Keratinocyte (primary cell): Measurements from ENCODE around the gene MEGF11. TPM values are rescaled to one million over a fixed set of nuclear protein-coding genes. Genes with fewer than 3 reads are reported as not detected.

ENCODE experiments used
- DNase-seq: peaks from one replicate; pipeline ENCODE4 v3.0.0-alpha.2; 2011; ENCODE audit warnings: low read depth, missing footprints, low spot score
- FAIRE-seq: peaks from 2 replicates; lab custom pipeline; 2011; peaks lifted over from hg19 to GRCh38; lab: Jason Lieb, UNC
- H2AFZ ChIP-seq: 2 replicates; pipeline ENCODE4 v1.6.0; 2012; ENCODE audit warnings: low read length, control low read depth, inconsistent platforms; ENCODE audit not compliant: control insufficient read depth
- H3K27ac ChIP-seq: 2 replicates; pipeline ENCODE4 v1.5.1; 2011; ENCODE audit warnings: low read length; ENCODE audit not compliant: control insufficient read depth, insufficient read depth
- H3K27me3 ChIP-seq: 3 replicates; pipeline ENCODE4 v1.6.0; 2011; ENCODE audit warnings: low read length; ENCODE audit not compliant: control insufficient read depth, insufficient read depth; ENCODE audit errors: extremely low read depth
- H3K36me3 ChIP-seq, 2 experiments: 2 replicates in 1 of 2; 3 replicates in 1 of 2; pipeline ENCODE4 v1.5.1; 2011; ENCODE audit warnings: low read length in 2 of 2, mild to moderate bottlenecking in 1 of 2; ENCODE audit not compliant: control insufficient read depth in 2 of 2, insufficient read depth in 2 of 2; ENCODE audit errors: extremely low read depth in 1 of 2
- H3K4me1 ChIP-seq: 3 replicates; pipeline ENCODE4 v1.5.1; 2011; ENCODE audit warnings: low read length; ENCODE audit not compliant: control insufficient read depth, insufficient read depth; ENCODE audit errors: extremely low read depth
- H3K4me2 ChIP-seq: 3 replicates; pipeline ENCODE4 v1.6.0; 2011; ENCODE audit warnings: low read depth, low read length; ENCODE audit not compliant: control insufficient read depth, insufficient read depth; ENCODE audit errors: extremely low read depth
- H3K4me3 ChIP-seq, 3 experiments: fragments of 200-600 bp in 1 of 3; sonication (generic) in 1 of 3; 2 replicates in 2 of 3; 3 replicates in 1 of 3; pipeline ENCODE4 v1.5.1; 2011 to 2016; ENCODE audit warnings: low read length in 3 of 3, mild to moderate bottlenecking in 3 of 3, control low read depth in 2 of 3, inconsistent platforms in 1 of 3, low read depth in 1 of 3, mixed read lengths in 1 of 3, mixed run types in 1 of 3, moderate library complexity in 1 of 3; ENCODE audit not compliant: control insufficient read depth in 2 of 3, insufficient read depth in 2 of 3; ENCODE audit errors: extremely low read depth in 1 of 3
- H3K79me2 ChIP-seq: 2 replicates; pipeline ENCODE4 v1.6.0; 2012; ENCODE audit warnings: low read length; ENCODE audit not compliant: control insufficient read depth, insufficient read depth
- H3K9ac ChIP-seq: 3 replicates; pipeline ENCODE4 v1.6.0; 2011; ENCODE audit warnings: low read length; ENCODE audit not compliant: control insufficient read depth, insufficient read depth; ENCODE audit errors: extremely low read depth
- H3K9me1 ChIP-seq: 3 replicates; pipeline ENCODE4 v1.6.0; 2011; ENCODE audit warnings: low read length; ENCODE audit not compliant: control insufficient read depth, insufficient read depth; ENCODE audit errors: extremely low read depth
- H3K9me3 ChIP-seq: 2 replicates; pipeline ENCODE4 v1.5.1; 2012; ENCODE audit warnings: low read depth, low read length; ENCODE audit not compliant: control insufficient read depth
- H4K20me1 ChIP-seq: 3 replicates; pipeline ENCODE4 v1.6.0; 2011; ENCODE audit warnings: low read length; ENCODE audit not compliant: control insufficient read depth, insufficient read depth; ENCODE audit errors: extremely low read depth
- EZH2 ChIP-seq: IDR thresholded peaks from one replicate; pipeline ENCODE4 v1.6.1; 2012; ENCODE audit warnings: inconsistent platforms, mild to moderate bottlenecking, low read length, moderate library complexity
- dilution Hi-C: fragments of 300-500 bp; cut with MboI; formaldehyde crosslinking; loops from one replicate; pipeline ENCODE4 v1.7.0; 2020; ENCODE audit warnings: low sequenced_read_pairs; ENCODE audit not compliant: extremely low pct_ligation_motif_present
- polyA plus RNA-seq, 5 experiments: library from polyadenylated mRNA; depleted of rRNA in 3 of 5; stranded (reverse) in 3 of 5; stranded (forward) in 1 of 5; unstranded in 1 of 5; fragments of >200 nt; gene quantifications; 1 replicate in 1 of 5; 2 replicates in 3 of 5; 3 replicates in 1 of 5; pipeline versions ENCODE4 v1.2.1 to v1.2.3, GENCODE V29; 2011 to 2012; ENCODE audit warnings: missing spikeins in 2 of 5, low read depth in 1 of 5, low replicate concordance in 1 of 5
- small RNA-seq, 3 experiments: library from RNA; depleted of rRNA; stranded (forward); fragments of <200 nt; gene quantifications; one replicate each; pipeline ENCODE3, GENCODE V24; 2012; ENCODE audit warnings: low read depth in 3 of 3, low replicate concordance in 1 of 3; ENCODE audit not compliant: insufficient read length in 3 of 3
- TF ChIP-seq, protein P1 (sequence below), 3 experiments: IDR thresholded peaks in 1 of 3; conservative IDR thresholded peaks in 1 of 3; optimal IDR thresholded peaks in 1 of 3; 2 replicates in 2 of 3; 3 replicates in 1 of 3; pipeline versions ENCODE3 to v1.5.1; 2011; ENCODE audit warnings: low read length in 3 of 3, mild to moderate bottlenecking in 3 of 3, moderate library complexity in 2 of 3, control low read depth in 1 of 3, inconsistent platforms in 1 of 3; ENCODE audit not compliant: insufficient read depth in 2 of 3; ENCODE audit errors: extremely low read depth in 1 of 3

The MEGF11 gene
- polyA plus RNA-seq, 1 donor (not counting 4 experiments of a cell fraction or from before 2014, with no cell fraction given) = not detected

DNA sequence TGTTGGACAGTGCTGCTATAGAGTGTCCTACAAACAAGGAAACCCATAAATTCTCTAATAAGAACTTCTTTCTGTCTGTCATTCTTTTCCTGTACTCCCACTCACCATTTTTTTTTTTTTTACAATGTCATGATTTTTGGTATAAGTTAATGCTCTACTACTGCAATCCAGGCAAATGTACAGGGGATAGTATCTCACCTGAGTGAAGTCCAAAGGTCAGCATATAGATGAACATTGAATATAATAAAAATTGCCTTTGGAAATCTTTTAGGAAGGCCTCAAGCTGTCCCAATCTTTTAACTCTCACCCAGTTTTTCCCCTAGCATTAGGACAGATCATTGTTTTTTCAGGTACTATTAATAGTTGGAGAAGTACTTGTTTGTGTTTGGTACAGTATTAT lies 405.6 kb downstream of the MEGF11 start:
- Histone ChIP-seq H3K27me3 (no peaks in the 10 kb centered on the region), H4K20me1 (no peaks in the 10 kb centered on the region), H3K27ac (no peak overlapping the region), H2AFZ (no peak overlapping the region), H3K9ac (no peak overlapping the region), H3K9me3 (no peaks in the 10 kb centered on the region), H3K9me1 (no peaks in the 10 kb centered on the region), H3K4me2 (no peak overlapping the region), H3K79me2 (no peaks in the 10 kb centered on the region), H3K4me1 (peaks cover 4% of the 10 kb centered on the region), H3K36me3 (no peaks in the 10 kb centered on the region), H3K4me3 (no peak overlapping the region)
- TF ChIP-seq EZH2 = no peak
- TF ChIP-seq, protein P1, sequence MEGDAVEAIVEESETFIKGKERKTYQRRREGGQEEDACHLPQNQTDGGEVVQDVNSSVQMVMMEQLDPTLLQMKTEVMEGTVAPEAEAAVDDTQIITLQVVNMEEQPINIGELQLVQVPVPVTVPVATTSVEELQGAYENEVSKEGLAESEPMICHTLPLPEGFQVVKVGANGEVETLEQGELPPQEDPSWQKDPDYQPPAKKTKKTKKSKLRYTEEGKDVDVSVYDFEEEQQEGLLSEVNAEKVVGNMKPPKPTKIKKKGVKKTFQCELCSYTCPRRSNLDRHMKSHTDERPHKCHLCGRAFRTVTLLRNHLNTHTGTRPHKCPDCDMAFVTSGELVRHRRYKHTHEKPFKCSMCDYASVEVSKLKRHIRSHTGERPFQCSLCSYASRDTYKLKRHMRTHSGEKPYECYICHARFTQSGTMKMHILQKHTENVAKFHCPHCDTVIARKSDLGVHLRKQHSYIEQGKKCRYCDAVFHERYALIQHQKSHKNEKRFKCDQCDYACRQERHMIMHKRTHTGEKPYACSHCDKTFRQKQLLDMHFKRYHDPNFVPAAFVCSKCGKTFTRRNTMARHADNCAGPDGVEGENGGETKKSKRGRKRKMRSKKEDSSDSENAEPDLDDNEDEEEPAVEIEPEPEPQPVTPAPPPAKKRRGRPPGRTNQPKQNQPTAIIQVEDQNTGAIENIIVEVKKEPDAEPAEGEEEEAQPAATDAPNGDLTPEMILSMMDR (optimal IDR thresholded peaks at IDR 0.05 in 1 of 3, IDR thresholded peaks at IDR 0.05 in 1 of 3, conservative IDR thresholded peaks at IDR 0.05 in 1 of 3; ENCODE audit: extremely low read depth in 1 of 3, insufficient read depth in 2 of 3, low read length in 3 of 3) = no peak
- DNase-seq (no peak), FAIRE-seq (no peak)
- dilution Hi-C loops = no loop called here

DNA sequence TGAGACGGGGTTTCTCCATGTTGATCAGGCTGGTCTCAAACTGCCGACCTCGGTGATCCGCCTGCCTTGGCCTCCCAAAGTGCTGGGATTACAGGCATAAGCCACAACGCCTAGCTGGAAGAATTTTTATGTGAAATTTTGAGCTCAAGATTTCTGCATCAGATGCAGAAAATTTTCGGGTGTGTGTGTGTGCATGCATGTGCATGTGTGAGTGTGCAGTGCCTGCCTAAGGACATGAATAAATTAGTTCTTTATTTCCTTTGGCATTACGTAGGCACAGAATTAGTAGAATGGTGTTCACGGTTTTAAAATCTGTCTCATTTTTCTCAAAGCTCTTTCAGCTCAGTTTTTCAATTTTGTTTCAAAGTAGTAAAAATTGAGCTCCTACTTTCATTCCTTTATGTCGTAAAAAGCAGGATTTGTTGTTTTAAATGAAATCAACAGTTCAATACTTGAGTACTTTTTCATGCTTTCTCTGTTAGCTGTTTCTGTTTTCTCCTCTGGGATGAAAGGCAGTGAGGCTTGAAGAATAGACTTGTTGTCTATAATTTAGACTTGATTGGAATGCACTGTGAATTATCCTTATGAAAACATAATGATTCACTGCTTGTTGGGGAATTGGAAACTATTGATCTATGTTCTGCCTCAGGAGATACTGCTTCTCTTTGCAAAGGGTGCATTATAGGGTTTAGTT lies 407.6 kb downstream of the MEGF11 start:
- Histone ChIP-seq H3K79me2 (no peaks in the 10 kb centered on the region), H3K9me1 (no peaks in the 10 kb centered on the region), H2AFZ (peak overlapping the region; percentile 18), H3K27me3 (no peaks in the 10 kb centered on the region), H3K9ac (no peak overlapping the region), H3K4me1 (peaks cover 4% of the 10 kb centered on the region), H3K27ac (no peak overlapping the region), H3K9me3 (no peaks in the 10 kb centered on the region), H4K20me1 (no peaks in the 10 kb centered on the region), H3K36me3 (no peaks in the 10 kb centered on the region), H3K4me3 (peak overlapping the region in 1 of 3 experiments; percentile 25), H3K4me2 (peak overlapping the region; percentile 60)
- peak; percentile 13 for FAIRE-seq
- dilution Hi-C loops = no loop called here
- no peak for TF ChIP-seq EZH2
- TF ChIP-seq, protein P1 (optimal IDR thresholded peaks at IDR 0.05 in 1 of 3, IDR thresholded peaks at IDR 0.05 in 1 of 3, conservative IDR thresholded peaks at IDR 0.05 in 1 of 3; ENCODE audit: extremely low read depth in 1 of 3, insufficient read depth in 2 of 3, low read length in 3 of 3) = no peak
- DNase-seq = no peak

Small RNA genes lying within 50 kb of the gene (small RNA-seq; reads per million reads assigned to genes)
- gene MIR4311 = 0 reads per million in 3 experiments

Other genes starting within 250 kb of the MEGF11 start
- 3.8 to 12.2 TPM (median 7.6 TPM) in 3 replicates for gene DIS3L, start 39.8 kb upstream of the MEGF11 start, polyA plus RNA-seq
- 3.4 to 11.9 TPM (median 9.3 TPM) in 3 replicates for gene TIPIN, start 102.9 kb upstream of the MEGF11 start, polyA plus RNA-seq
- gene MAP2K1, start 133.2 kb upstream of the MEGF11 start, polyA plus RNA-seq = 44.4 to 73.8 TPM (median 73.2 TPM) in 3 replicates
- 9.6 to 20.6 TPM (median 16.1 TPM) in 3 replicates for gene SNAPC5, start 244.0 kb upstream of the MEGF11 start, polyA plus RNA-seq